ENCODE data around the gene CLNK. TPM values are rescaled to one million over a fixed set of nuclear protein-coding genes. Genes with fewer than 3 reads are reported as not detected.
A peak's percentile ranks its signal among the peaks of the same experiment; 100 is the strongest.

Gene CLNK
- total RNA-seq, 2 donors from 2014 or later = not detected

GRCh38 chr4:10441512-10441911, 243.1 kb downstream of the CLNK start:
- no peak for TF ChIP-seq CTCF (conservative IDR thresholded peaks at IDR 0.05)
- no peak overlapping the region for H3K4me3 Mint-ChIP-seq
- Histone ChIP-seq H3K27ac (ENCODE audit: low read depth, low read length) (no peak overlapping the region), H3K27me3 (ENCODE audit: control insufficient read depth, insufficient read depth, low read length, poor library complexity, severe bottlenecking) (no peaks in the 10 kb centered on the region), H3K4me3 (ENCODE audit: low read length) (no peak overlapping the region), H3K4me1 (ENCODE audit: control insufficient read depth, insufficient read depth, low read length) (no peaks in the 10 kb centered on the region), H3K36me3 (ENCODE audit: control insufficient read depth, insufficient read depth, low read length) (peaks cover 36% of the 10 kb centered on the region), H3K9me3 (ENCODE audit: control insufficient read depth, low read length) (peaks cover 39% of the 10 kb centered on the region), H3K9ac (ENCODE audit: extremely low read depth, low read length, poor library complexity, severe bottlenecking) (no peak overlapping the region)
- H3K36me3 Mint-ChIP-seq (ENCODE audit: low read depth) = peaks cover 40% of the 10 kb centered on the region
- WGBS, 2 experiments (ENCODE audit: insufficient coverage in 1 of 2, insufficient read length in 1 of 2) = 84 to 85% methylated on average over 2 to 4 of the region's 4 CpGs
- peaks cover 15% of the 10 kb centered on the region for H3K4me1 Mint-ChIP-seq
- DNase-seq = no peak
- H3K27ac Mint-ChIP-seq = peak overlapping the region; percentile 44
- peaks cover 35% of the 10 kb centered on the region for H3K9me3 Mint-ChIP-seq
- H3K27me3 Mint-ChIP-seq (ENCODE audit: insufficient read depth) = no peaks in the 10 kb centered on the region

GRCh38 chr4:10438924-10439323, 245.6 kb downstream of the CLNK start:
- H3K4me1 ChIP-seq (ENCODE audit: control insufficient read depth, insufficient read depth, low read length) = no peaks in the 10 kb centered on the region
- no peak overlapping the region for H3K27ac ChIP-seq (ENCODE audit: low read depth, low read length)
- H3K4me3 ChIP-seq (ENCODE audit: low read length) = no peak overlapping the region
- Mint-ChIP-seq H3K27ac (no peak overlapping the region), H3K36me3 (ENCODE audit: low read depth) (peaks cover 14% of the 10 kb centered on the region), H3K9me3 (peaks cover 10% of the 10 kb centered on the region), H3K4me1 (peaks cover 15% of the 10 kb centered on the region), H3K4me3 (no peak overlapping the region), H3K27me3 (ENCODE audit: insufficient read depth) (no peaks in the 10 kb centered on the region)
- 91 to 94% methylated on average over 1 of the region's 1 CpG for WGBS, 2 experiments (ENCODE audit: insufficient coverage in 1 of 2, insufficient read length in 1 of 2)
- TF ChIP-seq CTCF (conservative IDR thresholded peaks at IDR 0.05) = no peak
- H3K27me3 ChIP-seq (ENCODE audit: control insufficient read depth, insufficient read depth, low read length, poor library complexity, severe bottlenecking) = no peaks in the 10 kb centered on the region
- no peak overlapping the region for H3K9ac ChIP-seq (ENCODE audit: extremely low read depth, low read length, poor library complexity, severe bottlenecking)
- peaks cover 10% of the 10 kb centered on the region for H3K36me3 ChIP-seq (ENCODE audit: control insufficient read depth, insufficient read depth, low read length)
- H3K9me3 ChIP-seq (ENCODE audit: control insufficient read depth, low read length) = peaks cover 13% of the 10 kb centered on the region
- no peak for DNase-seq

- peak; percentile 18 for TF ChIP-seq CTCF (conservative IDR thresholded peaks at IDR 0.05)
- Mint-ChIP-seq H3K9me3 (no peaks in the 10 kb centered on the region), H3K36me3 (ENCODE audit: low read depth) (peaks cover 2% of the 10 kb centered on the region), H3K27me3 (ENCODE audit: insufficient read depth) (no peaks in the 10 kb centered on the region), H3K4me3 (no peak overlapping the region), H3K4me1 (peaks cover 11% of the 10 kb centered on the region), H3K27ac (no peak overlapping the region)
- H3K27ac ChIP-seq (ENCODE audit: low read depth, low read length) = no peak overlapping the region
- no peaks in the 10 kb centered on the region for H3K36me3 ChIP-seq (ENCODE audit: control insufficient read depth, insufficient read depth, low read length)
- H3K4me3 ChIP-seq (ENCODE audit: low read length) = no peak overlapping the region
- no peaks in the 10 kb centered on the region for H3K4me1 ChIP-seq (ENCODE audit: control insufficient read depth, insufficient read depth, low read length)
- H3K9me3 ChIP-seq (ENCODE audit: control insufficient read depth, low read length) = peaks cover 1% of the 10 kb centered on the region
- no peaks in the 10 kb centered on the region for H3K27me3 ChIP-seq (ENCODE audit: control insufficient read depth, insufficient read depth, low read length, poor library complexity, severe bottlenecking)
- H3K9ac ChIP-seq (ENCODE audit: extremely low read depth, low read length, poor library complexity, severe bottlenecking) = no peak overlapping the region
- DNase-seq = no peak
- 100% methylated on average over 1 of the region's 1 CpG; no CpG with 5 or more reads in 1 of the 2 experiments for WGBS, 2 experiments (ENCODE audit: insufficient coverage in 1 of 2, insufficient read length in 1 of 2)
These were observed 246.8 kb downstream of the CLNK start for GRCh38 chr4:10437735-10438134.

Other genes with a start within 250 kb of the CLNK start
- gene ZNF518B, start 227.3 kb downstream of the CLNK start, total RNA-seq = 10 to 100 TPM; 46.2 to 46.4 TPM